Activated CD4-positive, alpha-beta T cell treated with anti-CD3 and anti-CD28 coated beads, Interleukin-2, amount 50 U/mL, for 1 hour (primary cell): Measurements from ENCODE around the gene APPBP2.
"Not testable (repeated sequence)": the region's sequence is repeated elsewhere in the genome, so short reads cannot be mapped to it uniquely, and the experiment has no call there.

ENCODE experiments used
- DNase-seq: peaks from one replicate; pipeline ENCODE4 v3.0.0-alpha.2; 2020

The APPBP2 gene

DNA sequence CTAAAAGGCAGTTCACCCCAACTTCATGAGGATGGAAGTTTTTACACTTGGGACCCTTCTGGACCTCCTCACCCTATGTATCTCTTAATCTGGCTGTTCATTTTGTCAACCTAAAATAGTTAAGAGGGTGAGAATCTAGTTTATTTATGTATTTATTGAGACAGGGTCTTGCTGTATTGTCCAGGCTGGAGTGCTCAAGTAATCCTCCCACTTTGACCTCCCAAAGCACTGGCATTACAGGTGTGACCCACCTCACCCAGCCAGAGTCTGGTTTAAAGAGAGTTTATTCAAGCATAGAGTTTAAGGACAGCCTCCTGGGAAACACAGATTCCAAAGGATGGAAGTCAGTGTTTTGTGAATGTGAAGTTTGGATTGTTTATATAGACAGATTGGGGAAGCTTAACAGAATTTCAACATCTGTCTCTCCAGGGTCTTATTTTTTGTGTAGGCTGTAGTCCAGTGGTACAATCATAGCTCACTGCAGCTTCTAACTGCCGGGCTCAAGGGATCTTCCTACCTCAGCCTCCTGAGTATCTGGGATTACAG, 8.0 kb upstream of the APPBP2 start:
- no peak for DNase-seq

DNA sequence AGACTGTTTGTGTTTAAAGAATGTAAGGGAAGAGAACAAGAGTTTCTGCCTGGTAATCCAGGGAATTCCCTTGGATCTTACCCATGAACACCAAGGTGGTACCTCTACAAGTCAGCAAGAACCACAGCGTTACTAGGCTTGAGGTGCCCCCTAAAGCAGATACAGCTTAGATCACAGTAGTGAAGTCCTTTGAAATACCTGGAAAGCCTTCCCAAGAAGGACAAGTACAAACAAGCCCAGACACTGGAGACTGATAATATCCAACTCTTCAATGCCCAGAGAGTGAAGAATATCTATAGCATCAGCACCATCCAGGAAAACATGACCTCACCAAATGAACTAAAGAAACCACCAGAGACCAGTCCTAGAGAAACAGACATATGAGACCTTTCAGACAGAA, 3.8 kb upstream of the APPBP2 start:
- DNase-seq, result no peak

DNA sequence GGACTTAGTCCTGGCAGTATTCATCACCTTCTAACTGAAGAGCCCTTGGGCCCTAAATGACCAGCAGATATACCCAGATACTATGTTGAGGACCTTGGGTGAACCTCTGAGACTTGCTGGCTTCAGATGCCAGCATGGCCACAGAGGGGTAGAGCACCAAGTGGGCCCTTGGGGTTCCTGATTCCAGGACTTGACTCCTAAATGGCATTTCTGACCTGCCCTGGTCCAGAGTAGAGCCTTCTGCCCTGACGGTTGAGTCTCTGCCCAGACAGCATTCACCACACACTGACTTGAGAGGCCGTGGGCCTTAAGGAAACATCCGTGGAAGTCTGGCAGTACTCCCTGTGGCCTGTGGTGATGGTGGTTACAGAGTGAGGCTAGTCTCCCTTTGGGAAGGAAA, 2.8 kb upstream of the APPBP2 start:
- DNase-seq, result no peak

DNA sequence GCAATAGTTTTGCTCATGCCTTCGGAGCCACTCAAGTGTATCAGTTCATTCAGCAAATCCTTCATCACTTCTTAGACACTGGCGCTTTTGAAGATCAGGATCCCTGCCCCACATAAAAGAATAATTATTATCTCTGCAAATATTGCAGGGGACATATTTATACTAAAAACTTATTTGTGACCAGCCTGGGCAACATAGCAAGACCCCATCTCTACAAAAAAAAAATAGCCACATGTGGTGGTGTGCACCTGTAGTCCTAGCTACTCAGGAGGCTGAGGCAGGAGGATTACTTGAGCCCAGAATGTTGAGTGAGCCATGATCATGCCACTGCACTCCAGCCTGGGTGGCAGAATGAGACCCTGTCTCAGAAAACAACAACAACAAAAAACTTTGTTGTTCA, 1.7 kb upstream of the APPBP2 start:
- DNase-seq, result no peak

DNA sequence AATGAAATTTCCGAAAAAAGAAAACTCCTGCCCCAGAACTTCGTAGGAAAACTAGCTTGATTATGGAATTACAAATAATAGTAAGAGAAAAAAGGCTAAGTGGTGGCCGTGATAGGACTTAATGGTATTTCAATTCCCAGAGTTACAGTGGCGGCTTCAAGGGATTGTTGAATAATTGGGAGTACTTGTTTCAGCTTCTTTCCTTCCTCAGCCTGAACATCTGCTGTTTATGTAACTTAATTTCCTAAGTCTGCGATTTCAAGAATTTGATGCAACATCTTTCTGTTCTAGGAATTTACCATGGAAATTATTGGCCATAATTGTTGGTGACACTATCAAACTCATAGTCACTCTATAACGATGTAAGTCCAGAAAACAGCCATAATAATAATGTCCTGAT, 684 bp upstream of the APPBP2 start:
- DNase-seq, result no peak

DNA sequence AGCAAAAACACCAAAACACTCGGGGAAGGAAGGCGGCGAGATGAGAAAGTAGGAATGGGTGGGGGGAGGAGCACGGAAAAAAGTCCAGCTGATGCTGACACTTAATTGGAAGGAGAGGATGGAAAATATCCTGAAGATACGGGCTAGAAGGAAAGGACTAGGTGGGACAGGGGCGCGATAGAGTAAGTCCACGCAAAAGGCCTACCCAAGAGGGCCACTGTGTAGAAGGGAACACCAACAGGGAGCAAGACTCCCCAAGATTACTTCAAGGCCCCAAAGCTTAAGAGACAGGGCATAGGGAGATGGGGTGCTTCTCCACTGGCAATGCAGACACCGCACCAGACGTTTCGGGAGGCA, 736 bp downstream of the APPBP2 start:
- DNase-seq, result no peak

DNA sequence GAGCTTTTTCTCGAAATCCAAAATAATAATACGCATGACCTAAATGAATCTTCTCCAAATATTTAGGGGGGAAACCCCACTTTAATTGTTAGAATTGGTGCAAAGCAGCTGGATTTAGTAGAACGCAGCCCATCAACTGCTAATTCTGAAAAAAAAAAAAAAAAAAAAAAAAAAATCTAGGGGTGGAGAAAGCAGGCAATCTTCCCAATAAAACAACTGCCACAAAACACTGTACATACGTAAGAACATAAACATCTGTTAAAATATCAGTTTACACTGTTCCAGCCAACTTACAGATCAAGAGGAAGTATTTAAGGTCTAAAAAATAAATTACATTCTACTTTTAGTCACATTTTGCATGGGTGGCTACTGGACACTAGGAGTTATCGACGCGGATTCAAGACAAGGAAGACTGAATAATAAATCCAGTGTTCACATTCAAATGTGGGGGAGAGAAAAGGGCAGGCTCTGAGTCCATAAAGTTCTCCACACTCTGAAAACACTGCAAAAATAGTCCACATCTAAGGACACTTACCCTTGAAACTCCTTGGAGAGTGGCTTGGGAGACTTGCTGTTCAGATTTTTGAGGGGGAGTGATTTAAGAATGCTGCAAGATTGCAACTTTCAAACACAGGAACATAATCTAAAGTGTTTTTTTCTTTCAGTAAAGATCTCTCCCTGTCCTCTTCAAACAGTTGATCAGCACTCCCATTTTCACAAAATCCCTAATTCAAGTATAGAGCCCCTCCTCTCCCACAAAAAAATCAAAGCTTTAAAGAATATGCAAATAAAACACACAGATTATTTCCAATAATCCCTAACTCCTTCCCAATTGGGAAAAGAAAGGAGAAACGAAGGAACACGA, 1.3 kb downstream of the APPBP2 start:
- DNase-seq, result no peak

DNA sequence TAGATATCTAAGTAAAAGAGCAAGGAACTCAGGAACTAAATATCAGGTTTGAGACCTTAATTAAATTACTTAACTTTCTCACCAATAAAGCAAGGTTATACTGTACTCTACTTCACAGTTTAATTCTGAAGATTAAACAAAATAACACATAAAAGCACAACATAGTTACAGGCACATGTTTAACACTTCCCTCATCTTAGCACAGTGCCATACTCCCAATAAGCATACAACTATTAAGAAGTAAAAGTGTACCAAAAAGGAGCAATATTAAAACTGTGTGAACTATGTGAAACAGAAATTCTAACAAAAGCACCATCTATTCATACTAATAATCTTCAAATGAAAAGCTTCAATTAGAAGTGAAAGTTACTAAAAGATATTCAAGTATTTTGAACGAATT, 2.2 kb downstream of the APPBP2 start:
- no peak for DNase-seq

DNA sequence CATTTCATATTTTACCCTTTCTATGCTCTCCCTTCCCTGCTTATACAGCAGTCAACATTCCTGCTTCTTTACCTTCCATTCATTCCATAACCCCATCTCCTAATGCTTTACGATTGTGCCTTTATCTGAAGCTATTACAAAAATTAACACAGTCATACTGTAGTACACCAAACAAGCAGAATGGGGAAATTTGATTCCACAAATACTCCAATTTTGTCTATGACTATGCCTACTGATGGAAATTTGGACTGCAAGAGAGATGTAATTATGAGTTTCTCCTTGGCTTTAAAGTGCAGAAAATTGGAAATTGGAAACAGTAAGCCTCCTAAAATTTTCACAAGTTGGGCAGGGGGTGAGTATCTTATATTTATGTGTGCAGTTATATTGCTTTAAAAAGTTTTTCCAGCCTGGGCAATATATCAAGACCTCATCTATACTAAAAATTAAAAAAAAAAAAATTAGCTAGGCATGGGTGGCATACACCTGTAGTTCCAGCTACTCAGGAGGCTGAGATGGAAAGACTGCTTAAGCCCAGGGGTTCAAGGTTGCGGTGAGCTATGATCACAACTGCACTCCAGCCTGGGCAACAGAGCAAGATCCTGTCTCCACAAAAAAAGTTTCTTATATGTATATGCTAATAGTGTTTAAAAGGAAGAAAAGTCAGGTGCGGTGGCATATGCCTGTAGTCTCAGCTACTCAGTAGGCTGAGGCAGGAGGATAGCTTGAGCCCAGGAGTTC, 3.0 kb downstream of the APPBP2 start:
- DNase-seq, result no peak

DNA sequence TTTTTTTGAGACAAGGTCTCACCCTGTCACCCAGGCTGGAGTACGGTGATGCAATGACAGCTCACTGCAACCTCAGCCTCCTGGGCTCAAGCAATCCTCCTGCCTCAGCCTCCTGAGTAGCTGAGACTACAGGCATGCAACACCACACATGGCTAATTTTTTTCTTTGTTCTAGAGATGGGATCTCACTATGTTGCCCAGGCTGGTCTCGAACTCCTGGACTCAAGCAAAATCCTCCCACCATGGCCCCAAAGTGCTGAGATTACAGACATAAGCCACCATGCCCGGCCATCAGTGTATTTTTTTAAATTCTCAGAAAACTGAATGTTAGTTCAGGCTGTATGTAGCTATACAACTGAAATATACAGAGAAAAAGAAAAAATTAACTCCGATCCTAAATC, 6.2 kb downstream of the APPBP2 start:
- DNase-seq, result no peak

DNA sequence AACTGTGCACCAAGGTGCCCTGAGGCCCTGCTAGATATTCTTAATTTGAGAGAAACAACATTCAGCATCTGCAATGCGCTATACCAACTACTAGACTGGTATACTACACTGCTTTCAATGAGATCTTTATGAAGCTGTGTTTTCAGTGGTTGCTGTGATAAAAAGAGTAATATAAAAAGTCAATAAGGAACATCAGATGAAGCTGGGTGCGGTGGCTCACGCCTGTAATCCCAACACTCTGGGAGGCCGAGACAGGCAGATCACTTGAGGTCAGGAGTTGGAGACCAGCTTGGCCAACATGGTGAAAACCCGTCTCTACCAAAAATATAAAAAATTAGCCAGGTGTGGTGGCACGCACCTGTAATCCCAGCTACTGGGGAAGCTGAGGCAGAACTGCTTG, 10.4 kb downstream of the APPBP2 start:
- DNase-seq, result not testable (repeated sequence)

DNA sequence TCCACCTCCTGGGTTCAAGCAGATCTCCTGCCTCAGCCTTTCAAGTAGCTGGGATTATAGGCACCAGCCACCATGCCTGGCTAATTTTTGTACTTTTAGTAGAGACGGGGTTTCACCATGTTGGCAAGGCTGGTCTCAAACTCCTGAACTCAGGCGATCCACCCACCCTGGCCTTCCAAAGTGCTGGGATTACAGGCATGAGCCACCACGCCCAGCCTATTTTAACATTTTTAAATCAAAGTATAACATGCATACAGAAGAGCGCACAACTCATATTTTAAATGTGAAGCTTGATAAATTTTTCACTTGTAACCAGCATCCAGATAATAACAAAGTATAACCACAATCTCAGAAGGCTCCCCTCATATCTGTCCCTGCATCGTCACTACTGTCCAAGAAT, 10.8 kb downstream of the APPBP2 start:
- not testable (repeated sequence) for DNase-seq

DNA sequence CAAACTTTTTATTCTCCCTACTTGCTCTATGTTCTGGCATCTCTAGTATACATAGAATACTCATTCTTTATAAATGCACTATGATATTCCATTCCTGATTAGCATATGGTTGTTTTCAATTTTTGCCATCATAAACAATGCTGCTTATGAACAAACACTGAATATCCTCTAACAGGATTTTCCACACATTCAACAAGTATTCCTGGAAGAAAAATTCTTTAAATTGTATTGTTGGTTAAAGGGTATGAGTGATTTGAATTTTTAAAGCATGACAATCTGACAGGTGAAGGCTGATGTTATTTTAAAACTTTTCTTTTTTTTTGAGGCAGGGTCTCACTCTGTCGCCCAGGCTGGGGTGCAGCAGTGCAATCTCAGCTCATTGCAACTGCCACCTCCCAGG, 11.5 kb downstream of the APPBP2 start:
- DNase-seq, result no peak

DNA sequence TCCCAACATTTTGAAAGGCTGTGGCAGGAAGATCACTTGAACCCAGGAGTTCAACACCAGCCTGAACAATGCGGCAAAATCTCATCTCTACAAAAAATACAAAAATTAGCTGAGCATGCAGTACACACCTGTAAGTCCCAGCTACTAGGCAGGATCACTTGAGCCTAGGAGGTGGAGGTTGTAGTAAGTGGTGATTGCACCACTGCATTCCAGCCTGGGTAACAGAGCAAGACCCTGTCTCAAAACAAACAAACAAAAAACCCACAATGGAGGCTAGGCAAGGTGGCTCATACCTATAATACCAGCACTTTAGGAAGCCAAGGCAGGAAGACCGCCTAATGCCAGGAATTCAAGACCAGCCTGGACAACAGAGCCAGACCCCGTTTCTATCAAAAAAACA, 12.0 kb downstream of the APPBP2 start:
- no peak for DNase-seq

DNA sequence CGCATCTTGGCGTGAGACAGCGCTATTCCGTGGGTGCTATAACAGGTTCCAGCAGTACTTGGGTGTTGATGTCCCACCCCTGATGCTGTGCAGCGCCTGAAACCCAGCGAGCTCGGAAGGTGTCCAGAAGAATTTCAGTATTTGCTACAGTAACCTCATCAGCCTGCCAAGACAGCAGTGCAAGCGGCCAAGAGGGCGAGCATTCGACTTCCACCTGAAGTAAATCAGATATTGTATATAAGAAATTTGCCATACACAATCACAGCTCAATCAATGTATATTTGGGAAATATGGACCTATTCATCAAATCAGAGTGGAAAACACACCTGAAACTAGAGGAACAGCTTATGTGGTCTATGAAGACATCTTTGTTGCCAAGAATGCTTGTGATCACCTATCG, 13.0 kb downstream of the APPBP2 start:
- no peak for DNase-seq

DNA sequence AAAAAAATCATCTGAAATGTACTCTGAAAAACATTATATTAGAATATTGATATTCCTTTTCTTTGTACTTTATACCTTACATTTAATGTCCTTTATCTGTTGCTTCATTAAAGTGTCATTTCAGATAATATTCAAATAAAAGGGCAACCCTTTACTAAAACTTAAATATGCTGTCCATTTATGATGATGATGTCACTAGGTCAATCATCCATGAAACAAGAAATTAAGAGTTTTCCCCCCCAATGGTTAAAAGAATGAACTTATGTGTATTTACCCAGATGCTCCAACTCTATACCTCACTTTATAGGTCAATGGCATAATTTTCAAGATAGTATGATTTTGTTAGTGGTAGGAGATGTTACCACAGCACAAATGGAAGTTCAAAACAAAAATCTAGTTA, 15.3 kb downstream of the APPBP2 start:
- no peak for DNase-seq

DNA sequence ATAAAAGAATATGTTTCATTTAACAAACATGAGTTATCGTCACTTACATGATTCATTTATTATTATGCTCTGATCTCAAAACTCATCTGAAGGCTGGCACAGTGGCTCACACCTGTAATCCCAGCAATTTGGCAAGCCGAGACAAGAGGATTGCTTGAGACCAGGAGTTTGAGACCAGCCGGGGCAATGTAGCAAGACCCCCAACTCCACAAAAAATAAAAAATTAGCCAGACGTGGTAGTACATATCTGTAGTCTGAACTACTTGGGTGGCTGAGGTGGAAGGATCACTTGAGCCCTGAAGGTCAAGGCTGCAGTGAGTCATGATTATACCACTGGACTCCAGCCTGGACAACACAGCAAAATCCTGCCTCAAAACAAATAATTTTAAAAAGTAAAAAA, 16.0 kb downstream of the APPBP2 start:
- no peak for DNase-seq

DNA sequence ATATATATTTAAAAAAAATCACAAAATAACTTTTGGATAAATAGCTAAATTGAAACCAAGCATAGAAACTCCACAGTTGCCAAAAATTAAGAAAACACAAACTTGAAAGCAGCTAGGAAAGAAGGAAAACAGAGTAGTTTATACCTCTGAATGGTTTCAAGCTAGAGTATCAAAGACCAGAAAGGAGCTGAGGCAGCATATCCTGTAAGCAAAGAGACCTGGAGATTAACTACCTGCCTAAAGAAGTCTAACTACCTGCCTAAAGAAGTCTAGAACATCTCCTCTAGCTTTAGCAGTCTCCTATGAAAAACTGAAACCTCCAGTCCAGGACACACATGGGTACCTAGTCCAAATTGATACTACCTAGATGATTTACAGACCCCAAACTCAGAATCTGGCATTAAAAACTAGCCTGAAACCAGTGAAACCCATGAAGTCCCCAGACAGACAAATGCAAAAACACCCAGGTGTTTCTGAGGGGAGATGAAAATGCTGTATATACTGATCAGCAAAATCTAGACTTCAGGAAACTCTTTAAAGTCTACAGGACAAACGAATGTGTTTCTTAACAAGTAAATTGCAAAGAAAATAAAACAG, 17.6 kb downstream of the APPBP2 start:
- no peak for DNase-seq

DNA sequence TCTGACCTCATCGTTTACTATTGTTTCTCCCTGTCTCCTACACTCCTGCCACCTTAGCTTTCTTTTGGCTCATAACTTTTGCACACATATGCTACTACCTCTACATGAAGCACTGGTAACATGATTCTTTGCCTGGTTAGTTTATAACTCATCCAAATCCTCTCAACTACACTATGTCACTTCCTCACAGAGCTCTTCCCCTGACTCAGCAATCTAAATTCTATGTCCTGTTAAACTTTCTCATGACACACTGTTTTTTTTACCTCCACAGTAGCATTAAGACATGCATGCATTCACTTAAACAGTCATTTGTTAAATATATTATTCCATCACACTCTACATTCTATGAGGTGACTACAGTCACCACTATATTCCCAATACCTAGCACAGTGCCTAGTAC, 19.7 kb downstream of the APPBP2 start:
- DNase-seq, result no peak

DNA sequence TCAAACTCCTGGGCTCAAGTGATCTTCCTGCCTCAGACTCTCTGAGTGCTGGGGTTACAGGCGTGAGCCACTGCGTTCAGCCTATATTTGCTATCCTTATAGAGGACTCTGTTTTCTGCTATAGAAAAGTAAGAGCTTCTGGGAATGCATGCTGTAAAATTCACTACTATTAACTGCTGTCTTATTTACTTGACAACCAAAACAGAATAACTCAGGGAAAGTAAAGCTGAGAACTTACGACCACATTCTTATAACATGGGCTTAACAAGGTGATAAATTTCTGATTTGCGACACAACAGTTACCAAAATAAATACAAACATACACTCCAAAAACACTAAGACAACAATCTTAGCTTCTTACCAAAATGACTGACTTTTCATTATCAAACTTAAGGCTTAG, 23.9 kb downstream of the APPBP2 start:
- DNase-seq, result no peak

DNA sequence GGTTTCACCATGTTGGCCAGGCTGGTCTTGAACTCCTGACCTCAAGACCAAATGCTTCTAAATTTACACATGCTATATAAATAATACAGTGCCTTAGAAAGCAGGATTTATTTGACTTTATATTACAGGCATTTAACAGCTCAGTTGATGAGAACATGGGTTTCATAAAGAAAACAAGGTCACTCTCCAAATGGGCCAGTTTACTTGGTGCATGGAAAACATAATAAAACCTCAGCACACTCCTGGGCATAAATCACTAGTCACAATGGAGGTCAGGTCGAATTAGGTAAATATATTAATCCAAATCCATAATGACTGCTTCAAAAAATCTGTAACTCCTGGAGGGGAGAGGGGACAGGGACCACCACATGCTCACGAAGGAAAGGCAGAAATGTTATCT, 24.5 kb downstream of the APPBP2 start:
- DNase-seq, result no peak

DNA sequence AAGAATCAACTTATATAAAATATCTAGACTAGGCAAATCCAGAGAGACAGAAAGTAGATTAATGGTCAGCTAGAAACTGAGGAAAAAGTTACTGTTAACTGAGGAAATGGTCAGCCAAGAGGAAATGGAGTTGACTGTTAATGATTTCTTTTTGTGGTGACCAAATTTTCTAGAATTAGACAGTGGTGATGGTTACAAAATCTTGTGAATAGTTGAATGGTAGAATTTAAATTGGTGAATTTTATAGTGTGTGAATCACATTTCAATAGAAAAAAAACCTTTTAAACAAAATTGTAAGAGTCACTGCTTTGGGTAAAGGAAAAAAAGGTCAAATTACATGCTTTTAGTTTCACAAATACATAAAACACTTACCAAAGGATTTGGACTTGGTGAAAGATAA, 30.0 kb downstream of the APPBP2 start:
- DNase-seq, result no peak

DNA sequence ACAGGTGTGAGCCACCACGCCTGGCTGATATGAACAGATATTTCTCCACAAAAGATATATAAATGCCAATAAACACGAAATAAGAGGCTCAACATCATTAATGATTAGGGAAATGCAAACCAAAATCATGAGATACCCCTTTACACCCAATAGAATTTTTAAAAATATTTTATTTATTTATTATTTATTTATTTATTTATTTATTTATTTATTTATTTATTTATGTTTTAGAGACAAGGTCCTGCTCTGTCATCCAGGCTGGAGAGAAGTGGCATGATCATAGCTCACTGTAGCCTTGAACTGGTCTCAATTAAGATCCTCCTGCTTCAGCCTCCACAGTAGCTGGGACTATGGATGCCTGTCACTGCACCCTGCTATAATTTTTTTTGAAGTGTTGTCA, 30.8 kb downstream of the APPBP2 start:
- no peak for DNase-seq

DNA sequence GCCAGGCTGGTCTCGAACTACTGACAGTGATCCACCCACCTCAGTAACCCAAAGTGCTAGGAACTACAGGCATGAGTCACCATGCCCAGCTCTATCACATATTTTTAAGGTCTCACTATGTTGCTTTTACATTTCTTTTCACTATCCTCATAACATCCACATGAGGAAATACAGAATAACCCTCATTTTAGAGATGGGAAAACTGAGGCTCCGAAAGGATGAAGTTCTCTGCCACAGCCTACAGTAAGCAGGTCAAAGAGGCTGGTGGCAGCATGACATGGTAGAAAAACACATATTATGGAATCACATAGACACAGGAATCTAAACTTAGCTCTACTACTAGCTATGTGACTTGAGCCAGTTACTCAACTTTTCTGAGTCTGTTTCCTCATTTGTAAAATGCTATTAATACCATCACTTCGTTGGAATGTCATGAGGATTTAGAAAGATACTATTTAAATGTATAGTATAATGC, 32.2 kb downstream of the APPBP2 start:
- DNase-seq, result no peak
